Neutrophil (primary cell): Measurements from ENCODE around the gene LRRTM4.

ENCODE experiments used
- H3K27ac ChIP-seq: fragments of 200-600 bp; sonication (generic); 2 replicates; pipeline ENCODE4 v1.5.1; 2016; ENCODE audit warnings: mild to moderate bottlenecking, moderate library complexity
- H3K27me3 ChIP-seq: fragments of 200-600 bp; sonication (generic); 2 replicates; pipeline ENCODE4 v1.6.0; 2016; ENCODE audit warnings: mild to moderate bottlenecking
- H3K36me3 ChIP-seq: fragments of 200-600 bp; sonication (generic); 2 replicates; pipeline ENCODE4 v1.5.1; 2017
- H3K4me1 ChIP-seq, 2 experiments: fragments of 200-600 bp in 1 of 2; sonication (generic) in 1 of 2; 1 replicate in 1 of 2; 2 replicates in 1 of 2; pipeline versions ENCODE4 v1.5.1 to v1.6.1; 2013 to 2016; ENCODE audit warnings: low read depth in 1 of 2, low read length in 1 of 2, mild to moderate bottlenecking in 1 of 2, moderate library complexity in 1 of 2; ENCODE audit not compliant: control insufficient read depth in 1 of 2, insufficient read depth in 1 of 2
- H3K4me3 ChIP-seq, 2 experiments: fragments of 200-600 bp in 1 of 2; sonication (generic) in 1 of 2; 1 replicate in 1 of 2; 2 replicates in 1 of 2; pipeline ENCODE4 v1.5.1; 2013 to 2016; ENCODE audit warnings: low read depth in 1 of 2, low read length in 1 of 2, mild to moderate bottlenecking in 1 of 2, moderate library complexity in 1 of 2
- H3K9me3 ChIP-seq: fragments of 200-600 bp; sonication (generic); 2 replicates; pipeline ENCODE4 v1.5.1; 2016
- CTCF ChIP-seq: fragments of 200-600 bp; sonication (generic); IDR thresholded peaks from 2 replicates; pipeline ENCODE4 v1.5.1; 2016; ENCODE audit warnings: antibody characterized with exemption

The LRRTM4 gene

DNA sequence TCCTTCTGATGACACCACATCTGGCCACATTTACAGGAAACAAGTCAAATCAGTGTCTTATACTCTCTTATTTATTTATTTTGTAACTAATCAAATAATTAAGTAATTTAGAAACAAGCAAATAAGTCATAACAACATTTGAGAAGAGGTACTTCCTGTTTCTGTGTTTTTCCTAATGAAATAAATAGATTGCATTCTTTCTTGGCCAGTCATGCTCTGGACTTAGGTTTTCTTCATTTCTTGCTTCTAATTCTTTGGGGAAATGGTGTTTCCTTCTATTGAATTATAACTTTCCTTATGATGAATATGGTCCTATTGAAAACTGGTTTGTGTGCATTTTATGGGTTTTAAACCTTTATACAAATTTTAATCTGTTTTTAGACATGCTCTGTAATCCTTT lies 546.4 kb downstream of the LRRTM4 start:
- no peak for TF ChIP-seq CTCF
- H3K36me3 ChIP-seq = no peaks in the 10 kb centered on the region
- H3K9me3 ChIP-seq = no peaks in the 10 kb centered on the region
- no peak overlapping the region for H3K4me3 ChIP-seq
- H3K27me3 ChIP-seq = no peaks in the 10 kb centered on the region
- H3K4me1 ChIP-seq = no peaks in the 10 kb centered on the region
- no peak overlapping the region for H3K27ac ChIP-seq

DNA sequence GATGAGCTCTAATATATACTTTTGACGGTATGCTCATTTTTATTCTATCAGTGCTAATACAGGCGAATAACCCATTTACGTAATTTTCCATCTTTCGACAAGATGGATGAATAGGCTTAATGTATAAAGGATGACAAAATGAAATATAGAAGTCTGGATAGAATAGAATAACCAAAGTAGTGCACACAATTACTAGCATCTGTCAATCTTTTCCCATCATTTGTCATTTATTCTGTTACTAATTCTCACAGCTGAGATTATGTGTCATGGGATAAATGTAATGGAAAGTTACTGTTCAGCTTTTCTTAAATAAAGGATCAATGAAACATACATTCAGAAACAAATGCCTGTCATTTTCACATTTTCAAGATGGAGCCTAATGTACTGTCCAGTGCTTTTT lies 548.6 kb downstream of the LRRTM4 start:
- TF ChIP-seq CTCF = no peak
- Histone ChIP-seq H3K36me3 (no peaks in the 10 kb centered on the region), H3K9me3 (no peaks in the 10 kb centered on the region), H3K4me1 (no peaks in the 10 kb centered on the region), H3K4me3 (no peak overlapping the region), H3K27me3 (no peaks in the 10 kb centered on the region), H3K27ac (no peak overlapping the region)

GRCh38 chr2:76965772-76966171 lies 556.4 kb downstream of the LRRTM4 start:
- Histone ChIP-seq H3K27me3 (no peaks in the 10 kb centered on the region), H3K4me3 (no peak overlapping the region), H3K36me3 (no peaks in the 10 kb centered on the region), H3K9me3 (no peaks in the 10 kb centered on the region), H3K27ac (no peak overlapping the region), H3K4me1 (no peaks in the 10 kb centered on the region)
- TF ChIP-seq CTCF = no peak

DNA sequence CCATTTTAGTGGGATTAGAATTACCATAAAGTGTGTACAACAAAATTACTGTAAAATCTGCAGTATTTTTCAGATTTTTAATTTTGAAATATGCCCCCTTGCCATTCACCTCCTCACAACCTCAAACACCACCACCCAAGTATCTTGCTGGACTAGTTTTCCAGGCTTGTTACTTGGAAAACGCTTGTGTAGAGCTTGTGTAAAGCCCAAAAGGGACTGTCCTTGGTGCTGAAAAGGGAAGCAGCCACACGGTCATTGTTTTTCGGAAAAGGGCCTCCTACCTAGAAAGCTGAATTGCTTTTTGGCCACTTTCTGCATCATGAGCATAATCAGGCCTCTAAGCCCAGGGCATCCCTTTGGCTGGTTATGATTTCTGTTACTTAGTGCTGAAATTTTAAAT lies 563.4 kb downstream of the LRRTM4 start:
- Histone ChIP-seq H3K27me3 (no peaks in the 10 kb centered on the region), H3K4me1 (no peaks in the 10 kb centered on the region), H3K4me3 (no peak overlapping the region), H3K36me3 (no peaks in the 10 kb centered on the region), H3K9me3 (no peaks in the 10 kb centered on the region), H3K27ac (no peak overlapping the region)
- no peak for TF ChIP-seq CTCF

DNA sequence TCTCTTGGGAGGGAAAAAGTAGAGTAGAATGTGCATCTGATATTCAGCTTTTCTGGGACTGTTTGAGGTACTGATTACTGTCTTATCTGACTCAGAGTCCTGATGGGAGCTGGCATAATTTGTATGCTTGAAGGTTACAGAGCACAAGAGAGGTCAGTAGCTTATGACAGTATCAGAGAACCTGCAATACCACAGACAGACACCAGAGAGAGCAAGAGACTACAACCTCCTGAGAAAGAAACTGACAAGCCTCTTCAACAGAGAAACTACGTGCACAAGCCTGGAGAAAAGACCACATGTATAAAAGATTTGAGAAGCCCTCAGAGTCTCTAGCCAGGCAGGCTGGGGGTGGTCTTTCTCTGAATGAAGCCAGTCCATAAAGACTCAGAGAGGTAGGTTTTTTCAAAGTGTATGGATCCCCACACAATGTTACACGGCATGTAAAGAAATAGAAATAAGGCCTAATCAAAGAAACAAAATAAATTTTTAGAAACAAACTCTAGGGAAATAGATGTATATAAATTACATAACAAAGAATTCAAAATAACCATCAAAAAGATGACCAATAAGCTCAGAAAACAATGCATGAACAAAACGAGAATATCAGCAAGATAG lies 568.3 kb downstream of the LRRTM4 start:
- H3K27ac ChIP-seq = no peak overlapping the region
- H3K4me3 ChIP-seq = no peak overlapping the region
- H3K9me3 ChIP-seq = no peaks in the 10 kb centered on the region
- no peak for TF ChIP-seq CTCF
- no peaks in the 10 kb centered on the region for H3K4me1 ChIP-seq
- H3K36me3 ChIP-seq = no peaks in the 10 kb centered on the region
- no peaks in the 10 kb centered on the region for H3K27me3 ChIP-seq
